Natural killer cell (primary cell): ENCODE measurements around the gene BTN1A1. TPM values are rescaled to one million over a fixed set of nuclear protein-coding genes. Genes with fewer than 3 reads are reported as not detected.
A peak's percentile ranks its signal among the peaks of the same experiment; 100 is the strongest.

ENCODE experiments used
- ATAC-seq, 3 donors: fragments of 150-1000 bp in 2 of 3; fragments of 200-7000 bp in 1 of 3; cut with Tn5 transposase; 1 replicate in 1 of 3; 2 replicates in 2 of 3; pipeline ENCODE4 v1.10.0; 2021; ENCODE audit warnings: mild to moderate bottlenecking in 2 of 3, moderate library complexity in 2 of 3
- DNase-seq, 2 donors: peaks; one replicate each; pipeline versions ENCODE4 v3.0.0 to v3.0.0-alpha.2; 2013 to 2021; ENCODE audit warnings: mixed read lengths in 1 of 2
- H3K27ac ChIP-seq: one replicate; pipeline ENCODE4 v1.5.1; 2013; ENCODE audit warnings: mild to moderate bottlenecking, low read length
- H3K27me3 ChIP-seq: one replicate; pipeline ENCODE4 v1.6.1; 2013; ENCODE audit warnings: low read length; ENCODE audit not compliant: control insufficient read depth, insufficient read depth
- H3K36me3 ChIP-seq: one replicate; pipeline ENCODE4 v1.6.1; 2013; ENCODE audit warnings: low read length; ENCODE audit not compliant: control insufficient read depth, insufficient read depth
- H3K4me1 ChIP-seq: one replicate; pipeline ENCODE4 v1.6.1; 2013; ENCODE audit warnings: low read length; ENCODE audit not compliant: control insufficient read depth, insufficient read depth
- H3K4me3 ChIP-seq: one replicate; pipeline ENCODE4 v1.5.1; 2013; ENCODE audit warnings: low read length
- H3K9me3 ChIP-seq: one replicate; pipeline ENCODE4 v1.6.1; 2013; ENCODE audit warnings: low read length; ENCODE audit not compliant: control insufficient read depth, insufficient read depth
- H3K27ac Mint-ChIP-seq, 2 donors: one replicate each; pipeline ENCODE4 v1.8.0; 2022; ENCODE audit warnings: mild to moderate bottlenecking in 2 of 2, mixed read lengths in 2 of 2, moderate library complexity in 1 of 2
- H3K27me3 Mint-ChIP-seq, 2 donors: one replicate each; pipeline ENCODE4 v1.8.0; 2022; ENCODE audit warnings: low read depth in 2 of 2, mixed read lengths in 2 of 2
- H3K36me3 Mint-ChIP-seq: one replicate; pipeline ENCODE4 v1.8.0; 2022; ENCODE audit warnings: mixed read lengths
- H3K4me1 Mint-ChIP-seq, 2 donors: one replicate each; pipeline ENCODE4 v1.8.0; 2022; ENCODE audit warnings: mixed read lengths in 2 of 2
- H3K4me3 Mint-ChIP-seq: one replicate; pipeline ENCODE4 v1.8.0; 2022; ENCODE audit warnings: mild to moderate bottlenecking, moderate library complexity, mixed read lengths
- H3K9me3 Mint-ChIP-seq, 2 donors: one replicate each; pipeline ENCODE4 v1.8.0; 2022; ENCODE audit warnings: mixed read lengths in 2 of 2
- WGBS: methylation state at CpG from one replicate; pipeline ENCODE4 v1.1.7; 2013; ENCODE audit warnings: missing lambda C conversion rate; ENCODE audit not compliant: insufficient coverage; 5-methylcytosine and 5-hydroxymethylcytosine counted together
- intact Hi-C: fragments of 100-400 bp; cut with micrococcal nuclease; formaldehyde crosslinking; loops from one replicate; pipeline ENCODE4 v1.14.2; 2022
- total RNA-seq, 4 donors: library from RNA; stranded (reverse); fragments of 120-200 nt in 1 of 4; gene quantifications; one replicate each; pipeline versions ENCODE4 v1.2.3 to v1.2.4, GENCODE V29; 2013 to 2022
- TF ChIP-seq, protein P1 (sequence below): fragments of 200-600 bp; IDR thresholded peaks from one replicate; pipeline ENCODE4 v1.8.0; 2022; ENCODE audit warnings: antibody characterized with exemption

Gene BTN1A1
- total RNA-seq, 3 donors from 2014 or later (not counting 1 experiment from before 2014, with no cell fraction given), result not detected

DNA sequence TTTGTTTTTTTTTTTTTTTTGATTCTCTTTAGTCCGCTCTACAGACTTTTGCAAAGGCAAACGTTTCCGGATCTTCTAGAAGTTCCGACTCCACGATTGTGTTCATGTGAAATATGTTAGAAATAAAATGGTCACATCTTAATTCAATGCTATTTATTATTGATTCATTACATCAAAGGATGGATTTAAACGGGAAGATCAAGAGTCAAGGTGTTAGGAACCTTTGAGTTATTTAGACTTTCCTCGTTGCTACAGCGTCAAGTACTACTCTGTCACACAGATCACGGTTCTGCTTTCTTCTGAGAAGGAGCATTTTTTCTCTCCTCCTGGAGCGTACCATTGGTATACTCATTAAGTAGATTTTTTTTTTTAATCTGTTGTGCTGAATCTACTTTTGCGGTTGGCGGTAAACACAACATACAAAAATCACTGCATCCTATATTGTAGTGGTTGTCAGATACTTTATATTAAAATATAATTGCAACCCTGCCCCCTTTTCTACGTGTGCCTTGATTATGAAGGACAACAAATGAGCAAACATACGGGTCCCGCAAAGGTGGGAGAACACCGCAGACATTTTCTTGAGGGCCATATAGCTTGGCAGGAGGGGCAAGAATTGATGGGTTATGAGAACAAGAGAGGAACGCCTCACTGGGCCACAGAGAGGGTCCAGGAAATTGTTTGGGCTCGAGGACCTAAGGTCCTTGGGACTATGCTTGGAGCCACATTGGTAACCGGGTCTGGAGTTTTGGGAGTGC, 55.6 kb downstream of the BTN1A1 start:
- peaks cover 17% of the 10 kb centered on the region for H3K4me1 ChIP-seq
- DNase-seq (peak in 1 of 2 donors; percentile 37), ATAC-seq (no peak)
- TF ChIP-seq, protein P1, sequence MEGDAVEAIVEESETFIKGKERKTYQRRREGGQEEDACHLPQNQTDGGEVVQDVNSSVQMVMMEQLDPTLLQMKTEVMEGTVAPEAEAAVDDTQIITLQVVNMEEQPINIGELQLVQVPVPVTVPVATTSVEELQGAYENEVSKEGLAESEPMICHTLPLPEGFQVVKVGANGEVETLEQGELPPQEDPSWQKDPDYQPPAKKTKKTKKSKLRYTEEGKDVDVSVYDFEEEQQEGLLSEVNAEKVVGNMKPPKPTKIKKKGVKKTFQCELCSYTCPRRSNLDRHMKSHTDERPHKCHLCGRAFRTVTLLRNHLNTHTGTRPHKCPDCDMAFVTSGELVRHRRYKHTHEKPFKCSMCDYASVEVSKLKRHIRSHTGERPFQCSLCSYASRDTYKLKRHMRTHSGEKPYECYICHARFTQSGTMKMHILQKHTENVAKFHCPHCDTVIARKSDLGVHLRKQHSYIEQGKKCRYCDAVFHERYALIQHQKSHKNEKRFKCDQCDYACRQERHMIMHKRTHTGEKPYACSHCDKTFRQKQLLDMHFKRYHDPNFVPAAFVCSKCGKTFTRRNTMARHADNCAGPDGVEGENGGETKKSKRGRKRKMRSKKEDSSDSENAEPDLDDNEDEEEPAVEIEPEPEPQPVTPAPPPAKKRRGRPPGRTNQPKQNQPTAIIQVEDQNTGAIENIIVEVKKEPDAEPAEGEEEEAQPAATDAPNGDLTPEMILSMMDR, result no peak
- no peak overlapping the region for H3K27ac ChIP-seq
- no peaks in the 10 kb centered on the region for H3K36me3 ChIP-seq
- no peaks in the 10 kb centered on the region for H3K27me3 ChIP-seq
- peak overlapping the region in 1 of 2 donors; percentile 21 for H3K27ac Mint-ChIP-seq
- intact Hi-C loops, result loop anchor here (1.0 to 10.0 kb wide), 2 partner anchors 13 to 531 kb away; a partner anchor contains a TSS
- no peak overlapping the region for H3K4me3 ChIP-seq
- H3K27me3 Mint-ChIP-seq, result no peaks in the 10 kb centered on the region
- H3K9me3 ChIP-seq, result no peaks in the 10 kb centered on the region
- H3K36me3 Mint-ChIP-seq, result no peaks in the 10 kb centered on the region
- H3K4me3 Mint-ChIP-seq, result peak overlapping the region; percentile 60
- peaks cover 13 to 18% of the 10 kb centered on the region in 2 donors for H3K4me1 Mint-ChIP-seq
- 76% methylated on average over 16 of the region's 19 CpGs for WGBS
- no peaks in the 10 kb centered on the region for H3K9me3 Mint-ChIP-seq

DNA sequence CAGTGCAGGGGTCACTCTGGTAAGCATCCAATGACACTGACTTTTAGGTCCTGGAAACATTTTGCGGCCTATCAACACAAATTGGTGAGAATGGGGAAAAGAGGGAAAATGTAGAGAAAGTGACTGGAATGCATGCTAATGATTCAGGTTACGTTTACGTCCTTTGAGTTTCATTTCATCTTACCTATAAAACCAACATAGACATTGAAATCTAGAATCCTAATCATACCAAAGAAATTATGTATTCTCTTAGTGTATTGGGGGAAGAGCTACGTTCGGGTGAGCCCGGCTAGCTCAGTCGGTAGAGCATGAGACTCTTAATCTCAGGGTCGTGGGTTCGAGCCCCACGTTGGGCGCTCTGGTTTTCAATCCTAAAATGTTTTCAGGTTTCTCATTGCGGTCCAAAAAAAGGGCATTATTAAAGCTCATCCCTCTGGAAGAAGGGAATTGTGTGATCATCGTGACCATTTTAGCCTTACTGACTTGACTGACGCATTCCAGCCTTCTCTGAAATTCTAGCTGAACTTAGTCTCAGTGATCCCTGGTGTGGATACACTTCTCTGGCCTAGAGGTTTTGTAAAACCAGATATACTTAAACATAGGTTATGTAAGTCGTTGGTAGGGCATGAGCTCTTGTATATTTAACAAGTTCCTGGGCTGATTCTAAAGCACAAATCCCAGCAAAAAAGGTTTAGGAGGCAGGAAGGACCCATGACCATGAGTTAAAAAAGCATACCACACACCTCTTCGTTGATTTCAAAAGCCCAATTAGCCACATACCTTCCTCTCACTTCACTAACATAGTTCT, 56.4 kb downstream of the BTN1A1 start:
- Histone ChIP-seq H3K4me1 (peaks cover 15% of the 10 kb centered on the region), H3K27ac (no peak overlapping the region), H3K36me3 (no peaks in the 10 kb centered on the region), H3K27me3 (no peaks in the 10 kb centered on the region), H3K4me3 (no peak overlapping the region), H3K9me3 (no peaks in the 10 kb centered on the region)
- ATAC-seq, result no peak
- no peaks in the 10 kb centered on the region for H3K27me3 Mint-ChIP-seq
- H3K36me3 Mint-ChIP-seq, result no peaks in the 10 kb centered on the region
- H3K27ac Mint-ChIP-seq, result peak overlapping the region in 1 of 2 donors; percentile 21
- DNase-seq, result peak; percentile 37 to 62
- H3K4me3 Mint-ChIP-seq, result peak overlapping the region; percentile 60
- H3K9me3 Mint-ChIP-seq, result no peaks in the 10 kb centered on the region
- TF ChIP-seq, protein P1, result no peak
- WGBS, result 57% methylated on average over 14 of the region's 16 CpGs
- intact Hi-C loops, result loop anchor here (10.0 kb wide), 1 partner anchor 532 kb away; a partner anchor contains a TSS
- H3K4me1 Mint-ChIP-seq, result peaks cover 12 to 17% of the 10 kb centered on the region in 2 donors

Other genes starting within 250 kb of the BTN1A1 start
- gene BTN3A2, start 135.1 kb upstream of the BTN1A1 start, total RNA-seq, result 100 to 1,000 TPM; 174 to 260 (median 211) TPM
- gene BTN2A2, start 117.2 kb upstream of the BTN1A1 start, total RNA-seq, result 100 to 1,000 TPM in 1 of 3 donors, 10 to 100 TPM in 2; 72.2 to 104 (median 76.1) TPM
- gene BTN3A1, start 98.0 kb upstream of the BTN1A1 start, total RNA-seq, result 100 to 1,000 TPM; 285 to 373 (median 348) TPM
- gene BTN3A3, start 59.8 kb upstream of the BTN1A1 start, total RNA-seq, result 100 to 1,000 TPM in 2 of 3 donors, 10 to 100 TPM in 1; 88.1 to 154 (median 142) TPM
- gene BTN2A1, start 42.3 kb upstream of the BTN1A1 start, total RNA-seq, result 10 to 100 TPM; 33.8 to 51.2 (median 43.3) TPM
- gene HMGN4, start 38.1 kb downstream of the BTN1A1 start, total RNA-seq, result 10 to 100 TPM; 55.7 to 80.6 (median 70.3) TPM
- gene ABT1, start 96.7 kb downstream of the BTN1A1 start, total RNA-seq, result 10 to 100 TPM; 23.9 to 30.7 (median 29.9) TPM
- gene ZNF322, start 159.4 kb downstream of the BTN1A1 start, total RNA-seq, result 10 to 100 TPM in 1 of 3 donors, 1 to 10 TPM in 2; 7.0 to 12.1 (median 9.3) TPM